GM13976 (cell line): Measurements from ENCODE around the gene LAMC1.
A peak's percentile ranks its signal among the peaks of the same experiment; 100 is the strongest.

Experiments used
- DNase-seq: peaks from one replicate; pipeline ENCODE4 v3.0.0; 2012; ENCODE audit warnings: low spot score
- CTCF ChIP-seq: IDR thresholded peaks from 2 replicates; pipeline ENCODE4 v1.5.1; 2012; ENCODE audit warnings: borderline replicate concordance, mild to moderate bottlenecking; ENCODE audit not compliant: insufficient read depth; ENCODE audit errors: extremely low read depth, missing control alignments, control extremely low read depth
- in situ Hi-C: fragments of 300-500 bp; cut with MboI; formaldehyde crosslinking; loops from one replicate; pipeline ENCODE4 v1.12.0; 2022; ENCODE audit warnings: low sequenced_read_pairs, mixed read lengths, inconsistent platforms; ENCODE audit not compliant: unreplicated experiment

The LAMC1 gene

GRCh38 chr1:183191833-183192232, 168.6 kb downstream of the LAMC1 start:
- in situ Hi-C loops: no loop called here
- DNase-seq: no peak
- no peak for TF ChIP-seq CTCF

- no peak for TF ChIP-seq CTCF
- DNase-seq: no peak
These were observed 170.8 kb downstream of the LAMC1 start for GRCh38 chr1:183193963-183194525.

GRCh38 chr1:183194527-183195141, 171.4 kb downstream of the LAMC1 start:
- TF ChIP-seq CTCF: no peak
- peak; percentile 47 for DNase-seq
- in situ Hi-C loops: no loop called here

More at GRCh38 chr1:183193963-183194525, 170.8 kb downstream of the LAMC1 start:
- in situ Hi-C loops: no loop called here

- TF ChIP-seq CTCF: no peak
- DNase-seq: no peak
- in situ Hi-C loops: no loop called here
These were observed 171.9 kb downstream of the LAMC1 start for GRCh38 chr1:183195142-183195574.
